ENCODE results near the gene SPATA3.
"Not testable (repeated sequence)": the region's sequence is repeated elsewhere in the genome, so short reads cannot be mapped to it uniquely, and the experiment has no call there.

The SPATA3 gene

DNA sequence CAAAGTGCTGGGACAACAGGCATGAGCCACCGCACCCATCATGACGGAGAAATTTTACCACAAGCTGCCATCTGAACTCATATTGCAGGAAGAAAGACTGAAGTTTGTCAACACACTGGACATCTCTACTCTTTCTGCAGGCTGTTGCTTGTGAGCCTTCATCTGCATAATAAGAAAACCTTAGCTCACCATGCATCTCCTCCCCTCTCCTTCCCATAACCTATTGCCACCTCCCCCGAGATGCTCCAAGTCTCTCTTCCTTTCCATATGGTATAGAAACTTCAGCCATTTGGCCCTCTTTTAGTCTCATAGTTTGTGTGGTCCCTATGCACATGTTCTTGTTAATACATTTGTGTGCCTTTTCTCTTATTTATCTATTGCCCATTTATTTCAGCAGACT is 22.3 kb downstream of the SPATA3 start:
- peaks cover 18% of the 10 kb centered on the region for H3K27me3 ChIP-seq (ENCODE audit: control insufficient read depth, low read length)
- H3K4me2 ChIP-seq (ENCODE audit: low read length): no peak overlapping the region
- H3K9me3 ChIP-seq (ENCODE audit: control insufficient read depth, insufficient read depth, low read length): no peaks in the 10 kb centered on the region
- no peaks in the 10 kb centered on the region for H3F3A ChIP-seq (ENCODE audit: control insufficient read depth, insufficient read depth)
- no peaks in the 10 kb centered on the region for H3K79me2 ChIP-seq (ENCODE audit: control insufficient read depth, low read length)
- no peak overlapping the region for H3K4me3 ChIP-seq (ENCODE audit: low read length)
- no peaks in the 10 kb centered on the region for H3K4me1 ChIP-seq (ENCODE audit: control insufficient read depth, low read length)
- no peak for TF ChIP-seq CTCF (IDR thresholded peaks at IDR 0.05; ENCODE audit: low read depth, low read length, poor library complexity, severe bottlenecking)
- no peak for TF ChIP-seq EZH2phosphoT487 (IDR thresholded peaks at IDR 0.05; ENCODE audit: borderline replicate concordance, low read length)
- H3K27ac ChIP-seq (ENCODE audit: low read depth, low read length): no peak overlapping the region
- H3K36me3 ChIP-seq (ENCODE audit: control insufficient read depth, low read length): no peaks in the 10 kb centered on the region
- H4K20me1 ChIP-seq (ENCODE audit: control insufficient read depth, insufficient read depth, low read depth, low read length): no peaks in the 10 kb centered on the region
- no peaks in the 10 kb centered on the region for H3K9me2 ChIP-seq (replicated peaks; ENCODE audit: control insufficient read depth, low read length)

GRCh38 chr2:231025059-231025458 is 29.1 kb downstream of the SPATA3 start:
- H3K4me2 ChIP-seq (ENCODE audit: low read length); H3F3A ChIP-seq (ENCODE audit: control insufficient read depth, insufficient read depth); H3K4me1 ChIP-seq (ENCODE audit: control insufficient read depth, low read length); H4K20me1 ChIP-seq (ENCODE audit: control insufficient read depth, insufficient read depth, low read depth, low read length); H3K79me2 ChIP-seq (ENCODE audit: control insufficient read depth, low read length); H3K36me3 ChIP-seq (ENCODE audit: control insufficient read depth, low read length); H3K4me3 ChIP-seq (ENCODE audit: low read length); H3K9me3 ChIP-seq (ENCODE audit: control insufficient read depth, insufficient read depth, low read length); H3K9me2 ChIP-seq (replicated peaks; ENCODE audit: control insufficient read depth, low read length); H3K27ac ChIP-seq (ENCODE audit: low read depth, low read length): not testable (repeated sequence)
- peaks cover 12% of the 10 kb centered on the region; the same call in 1 of the 2 replicates for H3K27me3 ChIP-seq (ENCODE audit: control insufficient read depth, low read length)

DNA sequence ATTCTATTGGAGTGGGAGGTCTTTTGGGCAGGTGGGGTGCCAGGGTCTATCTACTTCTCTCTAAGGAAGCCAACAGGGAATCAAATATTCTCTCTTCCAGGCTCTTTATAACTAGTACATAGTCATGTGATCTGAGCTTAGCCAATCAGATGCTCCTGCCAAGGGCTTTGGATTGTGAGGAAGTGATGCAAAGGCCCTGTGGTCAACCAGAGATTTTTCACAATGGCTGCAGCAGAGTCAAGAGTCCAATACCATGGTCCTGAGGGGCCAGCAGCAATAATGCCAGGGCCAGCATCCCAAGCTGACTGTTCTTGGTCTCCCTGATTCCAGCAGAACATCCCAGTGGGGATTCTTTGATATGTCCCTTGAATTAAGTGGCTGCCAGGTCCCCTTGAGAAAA is 33.0 kb downstream of the SPATA3 start:
- no peak overlapping the region for H3K4me2 ChIP-seq (ENCODE audit: low read length)
- no peaks in the 10 kb centered on the region for H4K20me1 ChIP-seq (ENCODE audit: control insufficient read depth, insufficient read depth, low read depth, low read length)
- H3K9me3 ChIP-seq (ENCODE audit: control insufficient read depth, insufficient read depth, low read length): no peaks in the 10 kb centered on the region
- H3K4me3 ChIP-seq (ENCODE audit: low read length): no peak overlapping the region
- H3K9me2 ChIP-seq (replicated peaks; ENCODE audit: control insufficient read depth, low read length): no peaks in the 10 kb centered on the region
- no peak overlapping the region for H3K27ac ChIP-seq (ENCODE audit: low read depth, low read length)
- no peaks in the 10 kb centered on the region for H3K79me2 ChIP-seq (ENCODE audit: control insufficient read depth, low read length)
- no peaks in the 10 kb centered on the region for H3K36me3 ChIP-seq (ENCODE audit: control insufficient read depth, low read length)
- H3F3A ChIP-seq (ENCODE audit: control insufficient read depth, insufficient read depth): no peaks in the 10 kb centered on the region
- no peaks in the 10 kb centered on the region for H3K4me1 ChIP-seq (ENCODE audit: control insufficient read depth, low read length)
- 0 out of 2 replicates have a peak, but pooled peaks cover 15% of the 10 kb centered on the region for H3K27me3 ChIP-seq (ENCODE audit: control insufficient read depth, low read length)
- TF ChIP-seq EZH2phosphoT487 (IDR thresholded peaks at IDR 0.05; ENCODE audit: borderline replicate concordance, low read length): no peak
- TF ChIP-seq CTCF (IDR thresholded peaks at IDR 0.05; ENCODE audit: low read depth, low read length, poor library complexity, severe bottlenecking): no peak

- Histone ChIP-seq H3F3A (ENCODE audit: control insufficient read depth, insufficient read depth) (no peaks in the 10 kb centered on the region), H3K4me2 (ENCODE audit: low read length) (no peak overlapping the region), H3K9me2 (replicated peaks; ENCODE audit: control insufficient read depth, low read length) (no peaks in the 10 kb centered on the region), H3K27me3 (ENCODE audit: control insufficient read depth, low read length) (0 out of 2 replicates have a peak, but pooled peaks cover 15% of the 10 kb centered on the region), H3K79me2 (ENCODE audit: control insufficient read depth, low read length) (no peaks in the 10 kb centered on the region), H3K4me1 (ENCODE audit: control insufficient read depth, low read length) (peaks cover 4% of the 10 kb centered on the region), H3K4me3 (ENCODE audit: low read length) (no peak overlapping the region), H3K9me3 (ENCODE audit: control insufficient read depth, insufficient read depth, low read length) (no peaks in the 10 kb centered on the region), H3K36me3 (ENCODE audit: control insufficient read depth, low read length) (no peaks in the 10 kb centered on the region), H3K27ac (ENCODE audit: low read depth, low read length) (no peak overlapping the region), H4K20me1 (ENCODE audit: control insufficient read depth, insufficient read depth, low read depth, low read length) (no peaks in the 10 kb centered on the region)
- TF ChIP-seq EZH2phosphoT487 (IDR thresholded peaks at IDR 0.05; ENCODE audit: borderline replicate concordance, low read length) (no peak), CTCF (IDR thresholded peaks at IDR 0.05; ENCODE audit: low read depth, low read length, poor library complexity, severe bottlenecking) (no peak)
These were observed 33.6 kb downstream of the SPATA3 start for GRCh38 chr2:231029563-231029962.

Measured in DOHH2 (cell line).